ENCODE measurements around the gene TNFRSF11A.

The TNFRSF11A gene

GRCh38 chr18:62284637-62285036, 40.5 kb upstream of the TNFRSF11A start:
- no peak for TF ChIP-seq CTCF (IDR thresholded peaks at IDR 0.05)

- TF ChIP-seq CTCF (IDR thresholded peaks at IDR 0.05): no peak
Observed at GRCh38 chr18:62285281-62285680, 39.8 kb upstream of the TNFRSF11A start.

GRCh38 chr18:62287781-62288664, 37.1 kb upstream of the TNFRSF11A start:
- TF ChIP-seq CTCF (IDR thresholded peaks at IDR 0.05): no peak

GRCh38 chr18:62288665-62289008, 36.5 kb upstream of the TNFRSF11A start:
- TF ChIP-seq CTCF (IDR thresholded peaks at IDR 0.05): no peak

- no peak for TF ChIP-seq CTCF (IDR thresholded peaks at IDR 0.05)
Observed at GRCh38 chr18:62289047-62289446, 36.1 kb upstream of the TNFRSF11A start.

- no peak for TF ChIP-seq CTCF (IDR thresholded peaks at IDR 0.05)
Observed at GRCh38 chr18:62294073-62294472, 31.0 kb upstream of the TNFRSF11A start.

GRCh38 chr18:62300359-62300963, 24.6 kb upstream of the TNFRSF11A start:
- TF ChIP-seq CTCF (IDR thresholded peaks at IDR 0.05): no peak

Data from LNCAP (cell line).